ENCODE results near the gene NUDT13.

The NUDT13 gene

GRCh38 chr10:73110345-73110849, at the start of gene NUDT13:
NUDT13 (plus strand) TSS chr10:73110455; CDS start chr10:73114366, 3,911 bp downstream.
- DNase-seq, result no peak

- peak; percentile 9 for DNase-seq
Observed at GRCh38 chr10:73060738-73061635, 49.3 kb upstream of the NUDT13 start.

- no peak for DNase-seq
Observed at GRCh38 chr10:73061743-73062142, 48.5 kb upstream of the NUDT13 start.

- DNase-seq, result no peak
Observed at GRCh38 chr10:73065441-73065840, 44.8 kb upstream of the NUDT13 start.

- DNase-seq, result no peak
Observed at GRCh38 chr10:73073627-73074026, 36.6 kb upstream of the NUDT13 start.

GRCh38 chr10:73075829-73076228, 34.4 kb upstream of the NUDT13 start:
- no peak for DNase-seq

- DNase-seq, result peak; percentile 62
Observed at GRCh38 chr10:73076360-73077183, 33.7 kb upstream of the NUDT13 start.

GRCh38 chr10:73079779-73080541, 30.3 kb upstream of the NUDT13 start:
- no peak for DNase-seq

GRCh38 chr10:73083221-73083620, 27.0 kb upstream of the NUDT13 start:
- DNase-seq, result peak; percentile 3

GRCh38 chr10:73084209-73084608, 26.0 kb upstream of the NUDT13 start:
- no peak for DNase-seq

- DNase-seq, result no peak
Observed at GRCh38 chr10:73086816-73087215, 23.4 kb upstream of the NUDT13 start.

GRCh38 chr10:73088304-73088703, 22.0 kb upstream of the NUDT13 start:
- no peak for DNase-seq

- DNase-seq, result no peak
Observed at GRCh38 chr10:73092830-73093229, 17.4 kb upstream of the NUDT13 start.

- DNase-seq, result no peak
Observed at GRCh38 chr10:73093922-73094850, 16.1 kb upstream of the NUDT13 start.

GRCh38 chr10:73094986-73095480, 15.2 kb upstream of the NUDT13 start:
- no peak for DNase-seq

- peak; percentile 9 for DNase-seq
Observed at GRCh38 chr10:73095481-73096021, 14.7 kb upstream of the NUDT13 start.

GRCh38 chr10:73096041-73096448, 14.2 kb upstream of the NUDT13 start:
- peak; percentile 63 for DNase-seq

GRCh38 chr10:73096449-73097304, 13.6 kb upstream of the NUDT13 start, which contains the start of gene P4HA1:
P4HA1 (minus strand) TSS chr10:73096866; CDS start chr10:73074883, 21,983 bp downstream.
- peak; percentile 97 for DNase-seq

- DNase-seq, result no peak
Observed at GRCh38 chr10:73097305-73097670, 13.0 kb upstream of the NUDT13 start.

GRCh38 chr10:73099141-73099540, 11.1 kb upstream of the NUDT13 start:
- no peak for DNase-seq
